GM12873 (cell line): ENCODE measurements around the gene CCL15.

Experiments
- CTCF ChIP-seq: IDR thresholded peaks from 2 replicates; pipeline ENCODE4 v1.5.1; 2012; ENCODE audit warnings: low read depth, mild to moderate bottlenecking, moderate library complexity, low read length, control low read depth; ENCODE audit not compliant: insufficient read depth; ENCODE audit errors: missing control alignments

Gene CCL15

GRCh38 chr17:35988164-35988563, 13.2 kb downstream of the CCL15 start:
- TF ChIP-seq CTCF, result no peak

GRCh38 chr17:35986643-35987042, 14.7 kb downstream of the CCL15 start, which contains the start of gene CCL14:
Gene CCL14 (minus strand): TSS chr17:35986729. CDS start chr17:35986649, 80 bp downstream.
- TF ChIP-seq CTCF, result no peak

GRCh38 chr17:35984140-35984539, 17.2 kb downstream of the CCL15 start:
- no peak for TF ChIP-seq CTCF

GRCh38 chr17:35982409-35983191, 18.8 kb downstream of the CCL15 start:
- no peak for TF ChIP-seq CTCF

- peak; percentile 57 for TF ChIP-seq CTCF
These were observed 19.4 kb downstream of the CCL15 start for GRCh38 chr17:35981908-35982330.

- TF ChIP-seq CTCF, result no peak
These were observed 20.1 kb downstream of the CCL15 start, which contains the start of gene CCL16 for GRCh38 chr17:35981246-35981645. Gene CCL16 (minus strand): TSS chr17:35981497. CDS start chr17:35981420, 77 bp downstream.

GRCh38 chr17:35978346-35978745, 23.0 kb downstream of the CCL15 start:
- no peak for TF ChIP-seq CTCF
